GM23338 (cell line): ENCODE results near the gene PTPRF. TPM values are rescaled to one million over a fixed set of nuclear protein-coding genes. Genes with fewer than 3 reads are reported as not detected.

ENCODE experiments used
- ATAC-seq: fragments of 200-7000 bp; cut with Tn5 transposase; 3 replicates; pipeline ENCODE4 v1.9.1; 2020
- DNase-seq: peaks from one replicate; pipeline ENCODE4 v3.0.0-alpha.2; 2015; ENCODE audit warnings: low spot score
- H2AFZ ChIP-seq: fragments of 200-600 bp; sonication (generic); 2 replicates; pipeline ENCODE4 v1.8.0; 2016; ENCODE audit warnings: antibody characterized with exemption, mild to moderate bottlenecking, moderate library complexity
- H3F3A ChIP-seq: fragments of 200-600 bp; sonication (generic); replicated peaks from 2 replicates; pipeline ENCODE4 v1.8.0; 2017; ENCODE audit warnings: antibody characterized with exemption, mixed run types, low read depth
- H3K27ac ChIP-seq: fragments of 200-600 bp; sonication (generic); 2 replicates; pipeline ENCODE4 v1.6.1; 2016; ENCODE audit warnings: low read depth
- H3K27me3 ChIP-seq: fragments of 200-600 bp; sonication (generic); 2 replicates; pipeline ENCODE4 v1.8.0; 2016; ENCODE audit warnings: mild to moderate bottlenecking, mixed run types, moderate library complexity; ENCODE audit not compliant: insufficient read depth
- H3K36me3 ChIP-seq: fragments of 200-600 bp; sonication (generic); 2 replicates; pipeline ENCODE4 v1.8.0; 2016; ENCODE audit warnings: mild to moderate bottlenecking; ENCODE audit not compliant: insufficient read depth
- H3K4me1 ChIP-seq: fragments of 200-600 bp; sonication (generic); 2 replicates; pipeline ENCODE4 v1.8.0; 2016; ENCODE audit warnings: mild to moderate bottlenecking, moderate library complexity; ENCODE audit not compliant: insufficient read depth
- H3K4me2 ChIP-seq: fragments of 200-600 bp; sonication (generic); 2 replicates; pipeline ENCODE4 v1.7.1; 2017; ENCODE audit warnings: mixed run types
- H3K4me3 ChIP-seq: fragments of 200-600 bp; sonication (generic); 2 replicates; pipeline ENCODE4 v1.6.1; 2016; ENCODE audit warnings: mixed run types
- H3K79me2 ChIP-seq: fragments of 200-600 bp; sonication (generic); replicated peaks from 2 replicates; pipeline ENCODE4 v1.8.0; 2017; ENCODE audit warnings: mild to moderate bottlenecking; ENCODE audit not compliant: insufficient read depth
- H3K9me2 ChIP-seq: fragments of 200-600 bp; sonication (generic); 2 replicates; pipeline ENCODE4 v1.8.0; 2017; ENCODE audit not compliant: insufficient read depth
- H4K20me1 ChIP-seq: fragments of 200-600 bp; sonication (generic); replicated peaks from 2 replicates; pipeline ENCODE4 v1.8.0; 2017; ENCODE audit warnings: mild to moderate bottlenecking; ENCODE audit not compliant: insufficient read depth
- H3K27ac Mint-ChIP-seq: 2 replicates; pipeline ENCODE4 v1.8.0; 2020; ENCODE audit warnings: inconsistent platforms, mild to moderate bottlenecking, moderate library complexity, mixed read lengths
- H3K27me3 Mint-ChIP-seq: 3 replicates; pipeline ENCODE4 v1.8.0; 2022; ENCODE audit warnings: low read depth, mild to moderate bottlenecking, moderate library complexity, mixed read lengths, inconsistent platforms; ENCODE audit not compliant: insufficient read depth, poor library complexity
- H3K36me3 Mint-ChIP-seq: 3 replicates; pipeline ENCODE4 v1.8.0; 2021; ENCODE audit warnings: low read depth, mild to moderate bottlenecking, inconsistent platforms, moderate library complexity, mixed read lengths
- H3K4me1 Mint-ChIP-seq: 3 replicates; pipeline ENCODE4 v1.8.0; 2020; ENCODE audit warnings: mild to moderate bottlenecking, inconsistent platforms, mixed read lengths
- H3K4me3 Mint-ChIP-seq: 3 replicates; pipeline ENCODE4 v1.8.0; 2021; ENCODE audit warnings: moderate library complexity, mild to moderate bottlenecking, inconsistent platforms, mixed read lengths
- H3K9me3 Mint-ChIP-seq: 3 replicates; pipeline ENCODE4 v1.8.0; 2020; ENCODE audit warnings: moderate library complexity, mild to moderate bottlenecking, inconsistent platforms, mixed read lengths
- CREB1 ChIP-seq: fragments of 250-450 bp; sonication (Bioruptor Pico); IDR thresholded peaks from 2 replicates; pipeline ENCODE4 v1.5.0; 2020; ENCODE audit warnings: low read depth, mild to moderate bottlenecking, moderate library complexity
- ETS1 ChIP-seq: IDR thresholded peaks from 2 replicates; pipeline ENCODE4 v1.6.1; 2016; ENCODE audit warnings: antibody characterized with exemption
- EZH2 ChIP-seq: fragments of 200-600 bp; sonication (generic); IDR thresholded peaks from one replicate; pipeline ENCODE4 v1.8.0; 2017; ENCODE audit warnings: antibody characterized with exemption, mild to moderate bottlenecking, low read depth; ENCODE audit not compliant: unreplicated experiment
- EZH2phosphoT487 ChIP-seq: fragments of 200-600 bp; sonication (generic); IDR thresholded peaks from one replicate; pipeline ENCODE4 v1.8.1; 2018; ENCODE audit warnings: antibody characterized with exemption; ENCODE audit not compliant: unreplicated experiment
- JUNB ChIP-seq: IDR thresholded peaks from one replicate; pipeline ENCODE4 v1.6.1; 2016; ENCODE audit warnings: antibody characterized with exemption; ENCODE audit not compliant: unreplicated experiment
- NANOG ChIP-seq: IDR thresholded peaks from 2 replicates; pipeline ENCODE4 v1.6.1; 2016; ENCODE audit warnings: antibody characterized with exemption, borderline replicate concordance
- POLR2AphosphoS5 ChIP-seq: IDR thresholded peaks from 2 replicates; pipeline ENCODE4 v1.6.1; 2016; ENCODE audit warnings: antibody characterized with exemption, low read depth
- REST ChIP-seq: IDR thresholded peaks from one replicate; pipeline ENCODE4 v1.6.1; 2018; ENCODE audit warnings: antibody characterized with exemption; ENCODE audit not compliant: unreplicated experiment
- ZNF114 ChIP-seq: fragments of 250-450 bp; sonication (Bioruptor Pico); IDR thresholded peaks from 2 replicates; pipeline ENCODE4 v1.5.0; 2020; ENCODE audit warnings: mild to moderate bottlenecking, moderate library complexity
- ZNF331 ChIP-seq: fragments of 250-450 bp; sonication (Bioruptor Pico); IDR thresholded peaks from 2 replicates; pipeline ENCODE4 v1.5.0; 2020; ENCODE audit warnings: low read depth, mild to moderate bottlenecking, moderate library complexity
- ZNF462 ChIP-seq: fragments of 250-450 bp; sonication (Bioruptor Pico); IDR thresholded peaks from 2 replicates; pipeline ENCODE4 v1.5.0; 2020; ENCODE audit warnings: mild to moderate bottlenecking, moderate library complexity
- polyA plus RNA-seq: library from polyadenylated mRNA; unstranded; fragments of >200 nt; fragmentation: Nextera tagmentation; extraction: Ambion mirVana; gene quantifications from 2 replicates; pipeline ENCODE4 v1.2.1, GENCODE V29; 2016
- total RNA-seq: library from RNA; depleted of rRNA; stranded (reverse); fragments of >200 nt; shearing (Covaris generic); gene quantifications from 2 replicates; pipeline ENCODE4 v1.2.3, GENCODE V29; 2014
- TF ChIP-seq, protein P1 (sequence below), 2 experiments: fragments of 200-600 bp in 1 of 2; sonication (generic) in 1 of 2; conservative IDR thresholded peaks; 2 replicates each; pipeline versions ENCODE4 v1.5.1 to v1.6.1; 2016 to 2017; ENCODE audit warnings: antibody characterized with exemption in 2 of 2, low read depth in 2 of 2, mild to moderate bottlenecking in 2 of 2, moderate library complexity in 1 of 2

The PTPRF gene
- total and polyA plus RNA-seq, 2 experiments from 2014 or later, result 52.4 to 173 TPM

DNA sequence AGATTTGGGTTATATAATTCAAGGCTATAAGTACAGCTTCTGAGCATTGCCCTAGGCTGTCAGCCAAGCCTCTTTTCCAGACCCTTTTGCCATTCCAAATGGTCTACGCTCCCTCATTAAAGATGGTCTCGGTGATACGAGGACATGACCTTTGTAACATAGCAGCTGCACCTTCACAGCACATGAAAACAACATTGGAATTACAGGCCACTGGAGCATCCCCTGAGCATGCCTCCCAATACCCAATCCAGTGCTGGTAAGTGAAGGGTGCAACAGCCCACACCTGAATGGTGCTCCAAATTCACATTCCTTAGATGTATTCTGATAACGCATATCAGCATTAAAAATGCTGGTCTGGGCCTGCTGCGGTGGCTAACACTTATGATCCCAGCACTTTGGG, 20.1 kb upstream of the PTPRF start:
- peaks cover 15% of the 10 kb centered on the region; the same call in 1 of the 2 replicates for H3K4me1 ChIP-seq
- no peak overlapping the region for H3K4me3 Mint-ChIP-seq

More for the DNA sequence above, 20.1 kb upstream of the PTPRF start:
- Mint-ChIP-seq H3K4me1 (peaks cover 16% of the 10 kb centered on the region; the same call in 2 of the 3 replicates), H3K9me3 (no peaks in the 10 kb centered on the region), H3K36me3 (no peaks in the 10 kb centered on the region), H3K27me3 (peaks cover 8% of the 10 kb centered on the region), H3K27ac (no peak overlapping the region)
- Histone ChIP-seq H3K4me2 (no peak overlapping the region), H2AFZ (no peak overlapping the region), H3K4me3 (no peak overlapping the region), H3K9me2 (0 out of 2 replicates have a peak, but pooled peaks cover 5% of the 10 kb centered on the region), H4K20me1 (no peaks in the 10 kb centered on the region), H3K27ac (no peak overlapping the region), H3F3A (no peaks in the 10 kb centered on the region), H3K36me3 (no peaks in the 10 kb centered on the region), H3K27me3 (no peaks in the 10 kb centered on the region), H3K79me2 (no peaks in the 10 kb centered on the region)
- DNase-seq (no peak), ATAC-seq (no peak)
- TF ChIP-seq EZH2 (no peak), NANOG (no peak), REST (no peak), EZH2phosphoT487 (no peak), POLR2AphosphoS5 (no peak), CREB1 (no peak), ZNF331 (CRISPR knock-in tag) (no peak), ZNF462 (CRISPR knock-in tag) (no peak), JUNB (no peak), ETS1 (no peak), ZNF114 (CRISPR knock-in tag) (no peak)
- TF ChIP-seq, protein P1, sequence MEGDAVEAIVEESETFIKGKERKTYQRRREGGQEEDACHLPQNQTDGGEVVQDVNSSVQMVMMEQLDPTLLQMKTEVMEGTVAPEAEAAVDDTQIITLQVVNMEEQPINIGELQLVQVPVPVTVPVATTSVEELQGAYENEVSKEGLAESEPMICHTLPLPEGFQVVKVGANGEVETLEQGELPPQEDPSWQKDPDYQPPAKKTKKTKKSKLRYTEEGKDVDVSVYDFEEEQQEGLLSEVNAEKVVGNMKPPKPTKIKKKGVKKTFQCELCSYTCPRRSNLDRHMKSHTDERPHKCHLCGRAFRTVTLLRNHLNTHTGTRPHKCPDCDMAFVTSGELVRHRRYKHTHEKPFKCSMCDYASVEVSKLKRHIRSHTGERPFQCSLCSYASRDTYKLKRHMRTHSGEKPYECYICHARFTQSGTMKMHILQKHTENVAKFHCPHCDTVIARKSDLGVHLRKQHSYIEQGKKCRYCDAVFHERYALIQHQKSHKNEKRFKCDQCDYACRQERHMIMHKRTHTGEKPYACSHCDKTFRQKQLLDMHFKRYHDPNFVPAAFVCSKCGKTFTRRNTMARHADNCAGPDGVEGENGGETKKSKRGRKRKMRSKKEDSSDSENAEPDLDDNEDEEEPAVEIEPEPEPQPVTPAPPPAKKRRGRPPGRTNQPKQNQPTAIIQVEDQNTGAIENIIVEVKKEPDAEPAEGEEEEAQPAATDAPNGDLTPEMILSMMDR (conservative IDR thresholded peaks at IDR 0.05; ENCODE audit: low read depth in 2 of 2), result no peak
